HG02763 (cell line): ENCODE results near the gene ADCY3.

Source experiments
- ATAC-seq: cut with Tn5 transposase; IDR thresholded peaks from one replicate; pipeline ENCODE4 v1.9.1; 2021; ENCODE audit warnings: mild to moderate bottlenecking, moderate library complexity; ENCODE audit not compliant: unreplicated experiment

The ADCY3 gene

GRCh38 chr2:24906466-24906865 lies 13.6 kb downstream of the ADCY3 start:
- ATAC-seq = no peak

GRCh38 chr2:24903161-24904103 lies 16.6 kb downstream of the ADCY3 start:
- no peak for ATAC-seq

GRCh38 chr2:24899361-24899910 lies 20.6 kb downstream of the ADCY3 start:
- ATAC-seq = no peak

GRCh38 chr2:24898122-24899109 lies 21.6 kb downstream of the ADCY3 start:
- no peak for ATAC-seq

GRCh38 chr2:24894750-24895149 lies 25.3 kb downstream of the ADCY3 start:
- ATAC-seq = no peak

- ATAC-seq = no peak
Measured at GRCh38 chr2:24893934-24894333, 26.1 kb downstream of the ADCY3 start.

GRCh38 chr2:24892928-24893327 lies 27.1 kb downstream of the ADCY3 start:
- ATAC-seq = no peak

GRCh38 chr2:24891201-24891600 lies 28.8 kb downstream of the ADCY3 start:
- no peak for ATAC-seq

GRCh38 chr2:24889221-24889620 lies 30.8 kb downstream of the ADCY3 start:
- ATAC-seq = no peak

- ATAC-seq = no peak
Measured at GRCh38 chr2:24888177-24888576, 31.9 kb downstream of the ADCY3 start.

GRCh38 chr2:24887307-24887874 lies 32.6 kb downstream of the ADCY3 start:
- ATAC-seq = no peak

GRCh38 chr2:24886691-24887304 lies 33.2 kb downstream of the ADCY3 start:
- ATAC-seq = no peak

- ATAC-seq = no peak
Measured at GRCh38 chr2:24886126-24886501, 33.9 kb downstream of the ADCY3 start.

GRCh38 chr2:24885221-24886125 lies 34.6 kb downstream of the ADCY3 start:
- no peak for ATAC-seq

GRCh38 chr2:24883946-24884345 lies 36.1 kb downstream of the ADCY3 start:
- no peak for ATAC-seq

GRCh38 chr2:24881623-24882022 lies 38.4 kb downstream of the ADCY3 start:
- ATAC-seq = no peak

GRCh38 chr2:24881158-24881557 lies 38.9 kb downstream of the ADCY3 start:
- ATAC-seq = no peak

GRCh38 chr2:24878341-24878740 lies 41.7 kb downstream of the ADCY3 start:
- ATAC-seq = no peak

GRCh38 chr2:24877646-24878045 lies 42.4 kb downstream of the ADCY3 start:
- no peak for ATAC-seq
